OCI-LY7 (cell line): ENCODE results near the gene PA2G4. TPM values are rescaled to one million over a fixed set of nuclear protein-coding genes. Genes with fewer than 3 reads are reported as not detected.

Source experiments
- BruUV-seq: library from RNA; stranded (reverse); fragments of 400-500 nt; replicated peaks from 2 replicates; lab custom pipeline; 2021; lab: Mats Ljungman, UMichigan
- CTCF ChIA-PET: fragments of 300-600 bp; sonication (Branson Sonifier 250); formaldehyde crosslinking; loops from one replicate; lab custom pipeline; 2022; ENCODE audit warnings: antibody characterized with exemption; ENCODE audit not compliant: unreplicated experiment; lab: Charles Lee
- POLR2A ChIA-PET: fragments of 300-600 bp; sonication (Branson Sonifier 250); formaldehyde crosslinking; loops from one replicate; lab custom pipeline; 2022; ENCODE audit warnings: antibody characterized with exemption; lab: Charles Lee
- DNase-seq: peaks from one replicate; pipeline ENCODE4 v3.0.0-alpha.2; 2015; ENCODE audit warnings: low spot score
- H2AFZ ChIP-seq: fragments of 200-600 bp; sonication (generic), shearing (Covaris generic); 2 replicates; pipeline ENCODE4 v1.6.1; 2014; ENCODE audit warnings: mild to moderate bottlenecking, antibody characterized with exemption, low read length, moderate library complexity
- H3K27ac ChIP-seq: fragments of 200-600 bp; sonication (generic); 2 replicates; pipeline ENCODE4 v1.5.1; 2014; ENCODE audit warnings: mixed run types, low read depth, mild to moderate bottlenecking, moderate library complexity, low read length, inconsistent platforms; ENCODE audit not compliant: poor library complexity, severe bottlenecking
- H3K36me3 ChIP-seq: fragments of 200-600 bp; sonication (generic); 2 replicates; pipeline ENCODE4 v1.6.1; 2014; ENCODE audit warnings: mild to moderate bottlenecking, antibody characterized with exemption, low read length, moderate library complexity, mixed read lengths; ENCODE audit not compliant: insufficient read depth
- H3K4me1 ChIP-seq: fragments of 200-600 bp; sonication (generic); 2 replicates; pipeline ENCODE4 v1.5.1; 2014; ENCODE audit warnings: mild to moderate bottlenecking, low read length; ENCODE audit not compliant: insufficient read depth, poor library complexity, severe bottlenecking
- H3K4me2 ChIP-seq: fragments of 200-600 bp; sonication (generic); 2 replicates; pipeline ENCODE4 v1.6.1; 2014; ENCODE audit warnings: mild to moderate bottlenecking, low read length
- H3K4me3 ChIP-seq: fragments of 200-600 bp; sonication (generic); 2 replicates; pipeline ENCODE4 v1.5.1; 2014; ENCODE audit warnings: mild to moderate bottlenecking, low read depth, low read length; ENCODE audit not compliant: poor library complexity, severe bottlenecking
- H3K79me2 ChIP-seq: fragments of 200-600 bp; sonication (generic); 2 replicates; pipeline ENCODE4 v1.6.1; 2016; ENCODE audit warnings: low read depth, mild to moderate bottlenecking, low read length, moderate library complexity, mixed read lengths; ENCODE audit not compliant: insufficient read depth
- H3K9me2 ChIP-seq: fragments of 200-600 bp; sonication (generic); 2 replicates; pipeline ENCODE4 v1.6.1; 2016; ENCODE audit warnings: mild to moderate bottlenecking, low read length, mixed read lengths; ENCODE audit not compliant: insufficient read depth
- H3K9me3 ChIP-seq: fragments of 200-600 bp; sonication (generic); 2 replicates; pipeline ENCODE4 v1.6.1; 2014; ENCODE audit warnings: mild to moderate bottlenecking, mixed run types, low read length, mixed read lengths
- H4K20me1 ChIP-seq: fragments of 200-600 bp; sonication (generic); 2 replicates; pipeline ENCODE4 v1.6.1; 2014; ENCODE audit warnings: mild to moderate bottlenecking, antibody characterized with exemption, low read length, moderate library complexity, mixed read lengths; ENCODE audit not compliant: insufficient read depth
- EZH2phosphoT487 ChIP-seq: fragments of 200-600 bp; sonication (generic); IDR thresholded peaks from 2 replicates; pipeline ENCODE4 v1.6.1; 2018; ENCODE audit warnings: low read depth, borderline replicate concordance, mild to moderate bottlenecking, mixed run types, antibody characterized with exemption, low read length, moderate library complexity, mixed read lengths
- intact Hi-C: fragments of 100-400 bp; cut with micrococcal nuclease; formaldehyde crosslinking; loops from one replicate; pipeline ENCODE4 v1.10.0; 2022; ENCODE audit not compliant: unreplicated experiment
- total RNA-seq, 2 experiments: library from RNA; depleted of rRNA in 1 of 2; stranded (reverse); fragments of >200 nt in 1 of 2; shearing (Covaris generic) in 1 of 2; gene quantifications; 2 replicates each; pipeline ENCODE4 v1.2.3, GENCODE V29; 2014 to 2022
- TF ChIP-seq, protein P1 (sequence below): fragments of 200-600 bp; sonication (generic); conservative IDR thresholded peaks from 2 replicates; pipeline ENCODE4 v1.5.1; 2014; ENCODE audit warnings: mild to moderate bottlenecking, antibody characterized with exemption, low read length, moderate library complexity, mixed read lengths

The PA2G4 gene
- total RNA-seq, 2 experiments from 2014 or later = 289 to 358 TPM

GRCh38 chr12:56078427-56078826 is 25.9 kb upstream of the PA2G4 start:
- ChIA-PET POLR2A (no interaction called here), CTCF (no interaction called here)
- Histone ChIP-seq H3K79me2 (no peaks in the 10 kb centered on the region), H3K9me3 (no peaks in the 10 kb centered on the region), H3K27ac (no peak overlapping the region), H3K4me3 (no peak overlapping the region), H3K36me3 (no peaks in the 10 kb centered on the region), H3K4me1 (peaks cover 16% of the 10 kb centered on the region), H3K9me2 (no peaks in the 10 kb centered on the region), H3K4me2 (no peak overlapping the region), H4K20me1 (no peaks in the 10 kb centered on the region), H2AFZ (no peak overlapping the region)
- TF ChIP-seq, protein P1, sequence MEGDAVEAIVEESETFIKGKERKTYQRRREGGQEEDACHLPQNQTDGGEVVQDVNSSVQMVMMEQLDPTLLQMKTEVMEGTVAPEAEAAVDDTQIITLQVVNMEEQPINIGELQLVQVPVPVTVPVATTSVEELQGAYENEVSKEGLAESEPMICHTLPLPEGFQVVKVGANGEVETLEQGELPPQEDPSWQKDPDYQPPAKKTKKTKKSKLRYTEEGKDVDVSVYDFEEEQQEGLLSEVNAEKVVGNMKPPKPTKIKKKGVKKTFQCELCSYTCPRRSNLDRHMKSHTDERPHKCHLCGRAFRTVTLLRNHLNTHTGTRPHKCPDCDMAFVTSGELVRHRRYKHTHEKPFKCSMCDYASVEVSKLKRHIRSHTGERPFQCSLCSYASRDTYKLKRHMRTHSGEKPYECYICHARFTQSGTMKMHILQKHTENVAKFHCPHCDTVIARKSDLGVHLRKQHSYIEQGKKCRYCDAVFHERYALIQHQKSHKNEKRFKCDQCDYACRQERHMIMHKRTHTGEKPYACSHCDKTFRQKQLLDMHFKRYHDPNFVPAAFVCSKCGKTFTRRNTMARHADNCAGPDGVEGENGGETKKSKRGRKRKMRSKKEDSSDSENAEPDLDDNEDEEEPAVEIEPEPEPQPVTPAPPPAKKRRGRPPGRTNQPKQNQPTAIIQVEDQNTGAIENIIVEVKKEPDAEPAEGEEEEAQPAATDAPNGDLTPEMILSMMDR = no peak
- no peak for TF ChIP-seq EZH2phosphoT487
- no TSS peak for BruUV-seq
- intact Hi-C loops = no loop called here
- no peak for DNase-seq

DNA sequence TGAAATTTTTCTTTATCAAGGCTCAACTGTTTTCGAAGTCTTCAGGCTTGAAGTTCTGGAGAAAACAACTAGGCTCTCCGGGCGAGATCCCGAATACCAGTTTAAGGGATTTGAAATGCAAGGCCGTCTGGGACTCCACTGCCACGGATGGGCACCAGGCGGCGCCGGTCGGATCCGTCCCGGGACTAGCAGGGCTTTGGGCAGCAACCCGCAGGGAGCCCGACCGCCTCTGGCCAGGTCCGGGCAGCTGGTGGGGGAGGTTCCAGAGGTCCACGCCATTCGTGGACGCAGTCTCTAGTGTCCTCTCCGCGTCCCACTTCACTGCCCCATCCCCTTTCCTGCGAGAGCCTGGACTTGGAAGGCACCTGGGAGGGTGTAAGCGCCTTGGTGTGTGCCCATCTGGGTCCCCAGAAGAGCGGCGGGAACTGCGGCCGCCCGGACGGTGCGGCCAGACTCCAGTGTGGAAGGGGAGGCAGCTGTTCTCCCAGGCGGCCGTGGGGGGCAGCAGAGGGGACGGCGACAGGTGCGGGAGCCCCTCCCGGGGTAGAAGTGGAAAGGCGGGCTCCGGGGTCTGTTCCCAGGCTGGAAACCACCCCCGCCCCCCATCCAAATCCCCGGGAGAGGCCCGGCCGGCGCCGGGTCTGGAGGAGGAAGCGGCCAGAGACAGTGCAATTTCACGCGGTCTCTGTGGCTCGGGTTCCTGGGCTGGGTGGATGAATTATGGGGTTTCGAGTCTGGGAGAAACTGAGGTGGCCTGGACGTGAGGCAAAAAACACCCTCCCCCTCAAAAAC is 25.2 kb upstream of the PA2G4 start:
- ChIA-PET POLR2A (interaction anchor here (0.6 to 0.7 kb wide), 2 partner anchors 106 to 1581 kb away, joined by 3 to 4 read pairs; no protein-coding TSS in a partner anchor), CTCF (interaction anchor here (1.0 kb wide), 2 partner anchors 16 to 26 kb away, joined by 3 to 4 read pairs; no protein-coding TSS in a partner anchor)
- no peak for TF ChIP-seq EZH2phosphoT487
- TF ChIP-seq, protein P1 = peak; percentile 73
- Histone ChIP-seq H2AFZ (peak overlapping the region; percentile 85), H3K9me3 (no peaks in the 10 kb centered on the region), H4K20me1 (no peaks in the 10 kb centered on the region), H3K9me2 (no peaks in the 10 kb centered on the region), H3K4me3 (peak overlapping the region; percentile 70), H3K4me1 (peaks cover 16% of the 10 kb centered on the region), H3K36me3 (no peaks in the 10 kb centered on the region), H3K4me2 (peak overlapping the region; percentile 87), H3K27ac (no peak overlapping the region), H3K79me2 (no peaks in the 10 kb centered on the region)
- intact Hi-C loops = no loop called here
- DNase-seq = peak; percentile 51
- no TSS peak for BruUV-seq
